ENCODE measurements around the gene SSR1.
A peak's percentile ranks its signal among the peaks of the same experiment; 100 is the strongest.
"Not testable (repeated sequence)": the region's sequence is repeated elsewhere in the genome, so short reads cannot be mapped to it uniquely, and the experiment has no call there.

Gene SSR1

DNA sequence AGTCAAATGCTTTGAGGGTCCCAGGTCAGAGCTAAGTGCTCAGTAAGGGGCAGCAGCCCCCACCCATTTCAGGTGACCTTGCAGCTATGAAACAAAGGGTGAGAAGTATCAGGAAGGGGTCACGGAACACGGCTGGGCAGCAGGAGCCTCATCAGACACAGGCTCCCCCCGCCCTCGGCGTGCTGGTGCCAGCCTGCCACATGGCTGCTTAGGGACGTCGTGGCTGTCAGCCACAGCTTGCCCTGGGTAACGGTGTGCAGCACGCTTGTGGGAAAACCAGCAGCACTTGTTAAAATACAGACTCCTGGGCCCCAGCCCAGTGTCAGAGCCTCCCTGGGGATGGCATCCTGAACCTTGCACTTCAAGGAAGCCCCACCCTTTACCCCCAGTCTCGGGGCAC lies 39.3 kb downstream of the SSR1 start:
- no peak for DNase-seq

DNA sequence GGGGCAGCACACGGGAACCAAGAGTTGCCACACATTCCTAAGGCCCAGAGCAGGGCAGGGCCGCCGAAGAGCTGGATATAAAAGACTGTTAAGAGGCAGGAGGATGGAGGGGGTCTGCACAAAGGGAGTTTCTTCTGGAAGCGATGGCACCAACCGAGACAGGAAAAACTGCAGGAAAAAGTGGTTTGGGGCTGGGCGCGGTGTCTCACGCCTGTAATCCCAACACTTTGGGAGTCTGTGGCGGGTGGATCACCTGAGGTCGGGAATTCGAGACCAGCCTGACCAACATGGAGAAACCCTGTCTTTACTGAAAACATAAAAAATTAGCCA lies 41.8 kb downstream of the SSR1 start:
- no peak for DNase-seq

DNA sequence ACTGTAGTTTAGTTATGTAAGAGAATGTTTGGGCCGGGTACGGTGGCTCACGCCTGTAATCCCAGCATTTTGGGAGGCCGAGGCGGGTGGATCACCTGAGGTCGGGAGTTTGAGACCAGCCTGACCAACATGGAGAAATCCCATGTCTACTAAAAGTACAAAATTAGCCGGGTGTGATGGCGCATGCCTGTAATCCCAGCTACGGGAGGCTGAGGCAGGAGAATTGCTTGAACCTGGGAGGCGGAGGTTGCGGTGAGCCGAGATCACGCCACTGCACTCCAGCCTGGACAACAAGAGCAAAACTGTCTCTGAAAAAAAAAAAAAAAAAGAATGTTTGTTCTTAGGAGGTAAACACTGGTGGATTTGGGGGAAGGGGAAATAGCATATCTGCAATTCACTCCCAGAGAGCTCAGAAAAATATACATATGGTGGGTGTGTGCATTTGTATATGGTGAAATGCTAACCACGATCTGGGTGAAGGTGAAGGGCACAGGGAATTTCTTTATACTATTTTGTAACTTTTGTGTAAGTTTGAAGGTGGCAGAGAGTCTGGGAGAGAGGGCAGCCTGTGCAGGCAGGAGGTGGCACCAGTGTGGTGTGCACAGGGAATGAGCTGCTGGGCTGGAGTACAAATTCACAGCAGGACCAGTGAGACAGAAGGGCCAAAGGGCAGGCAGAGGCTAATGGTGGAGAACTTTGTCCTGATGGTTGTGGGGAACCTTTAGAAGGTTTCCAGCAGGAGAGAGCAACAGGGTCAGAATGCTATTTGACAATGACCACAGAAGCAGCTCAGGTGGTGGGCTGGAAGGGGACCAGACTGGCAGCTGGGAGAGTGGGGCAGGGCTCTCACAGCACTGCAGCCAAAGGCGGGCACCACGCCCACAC lies 42.4 kb downstream of the SSR1 start:
- no peak for DNase-seq

DNA sequence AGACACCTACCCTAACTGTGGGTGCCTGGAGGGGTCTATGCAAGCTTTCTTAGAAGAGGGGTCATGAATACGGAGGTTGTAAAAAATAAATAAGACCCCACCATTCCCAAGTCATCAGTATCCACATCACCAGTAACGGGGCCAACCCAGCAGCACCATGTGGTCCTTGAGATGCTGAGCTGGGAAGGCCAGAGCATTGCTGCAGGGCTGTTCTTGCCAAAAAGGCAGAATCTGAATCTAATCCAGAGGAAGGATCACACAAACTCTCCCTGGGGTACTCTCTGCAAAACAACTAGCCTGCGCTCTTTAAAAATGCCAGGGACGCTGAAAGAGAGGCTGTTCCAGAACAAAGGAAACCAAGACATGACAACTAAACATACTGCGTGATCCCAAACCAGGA lies 43.2 kb downstream of the SSR1 start:
- DNase-seq: no peak

DNA sequence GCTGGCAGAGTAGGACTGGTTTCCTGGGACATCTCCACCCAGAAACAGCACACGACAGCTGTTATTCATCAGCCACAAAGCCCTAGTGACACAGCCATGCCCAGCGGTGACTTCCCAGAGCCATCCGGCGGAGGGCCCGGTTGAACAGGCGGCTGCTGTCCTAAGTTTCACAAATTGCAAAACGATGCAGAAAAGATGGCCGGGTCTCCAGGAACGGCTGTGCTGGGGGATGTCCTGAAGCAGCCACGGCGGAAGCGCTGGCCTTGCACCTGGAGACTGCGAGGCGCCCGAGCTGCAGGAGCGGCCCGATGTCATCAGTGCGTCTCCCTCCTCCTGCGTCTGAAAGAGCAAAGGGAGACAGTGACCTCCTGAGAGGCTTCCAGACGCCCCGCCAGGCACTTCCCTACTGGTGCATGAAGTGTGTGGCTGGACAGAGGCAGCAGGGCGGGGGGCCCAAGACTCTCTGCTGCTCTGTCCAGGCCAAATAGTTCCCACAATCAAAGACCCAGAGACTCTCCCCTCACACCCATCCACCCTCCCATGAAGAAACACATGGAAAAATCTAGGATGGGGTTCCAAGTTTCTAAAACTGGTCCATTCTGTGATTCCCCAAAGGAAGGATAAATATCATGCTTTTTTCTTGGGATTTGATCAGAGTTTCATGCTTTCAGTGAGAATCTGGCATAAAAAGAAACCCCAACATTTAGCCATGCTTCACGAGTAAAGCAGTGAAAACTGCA lies 44.0 kb downstream of the SSR1 start:
- no peak for DNase-seq

DNA sequence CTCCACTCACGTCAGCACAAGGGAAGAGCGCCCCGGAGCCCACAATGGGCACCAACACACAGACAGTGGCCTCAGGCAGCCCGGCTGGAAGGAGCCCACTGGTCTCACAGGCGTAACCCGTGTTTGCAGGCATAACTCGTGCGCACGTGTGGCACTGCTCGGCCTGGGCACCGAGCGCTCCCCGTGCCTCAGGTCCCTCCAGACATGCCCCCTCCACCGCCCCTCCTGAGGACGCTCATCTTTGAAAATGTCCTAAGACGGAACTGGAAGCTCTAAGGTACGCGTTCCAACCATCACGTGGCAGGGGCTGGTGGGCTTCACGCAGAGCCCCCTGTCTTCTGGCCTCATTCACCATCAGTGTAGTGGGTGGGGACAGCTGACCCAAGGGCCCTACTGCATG lies 44.6 kb downstream of the SSR1 start:
- no peak for DNase-seq

DNA sequence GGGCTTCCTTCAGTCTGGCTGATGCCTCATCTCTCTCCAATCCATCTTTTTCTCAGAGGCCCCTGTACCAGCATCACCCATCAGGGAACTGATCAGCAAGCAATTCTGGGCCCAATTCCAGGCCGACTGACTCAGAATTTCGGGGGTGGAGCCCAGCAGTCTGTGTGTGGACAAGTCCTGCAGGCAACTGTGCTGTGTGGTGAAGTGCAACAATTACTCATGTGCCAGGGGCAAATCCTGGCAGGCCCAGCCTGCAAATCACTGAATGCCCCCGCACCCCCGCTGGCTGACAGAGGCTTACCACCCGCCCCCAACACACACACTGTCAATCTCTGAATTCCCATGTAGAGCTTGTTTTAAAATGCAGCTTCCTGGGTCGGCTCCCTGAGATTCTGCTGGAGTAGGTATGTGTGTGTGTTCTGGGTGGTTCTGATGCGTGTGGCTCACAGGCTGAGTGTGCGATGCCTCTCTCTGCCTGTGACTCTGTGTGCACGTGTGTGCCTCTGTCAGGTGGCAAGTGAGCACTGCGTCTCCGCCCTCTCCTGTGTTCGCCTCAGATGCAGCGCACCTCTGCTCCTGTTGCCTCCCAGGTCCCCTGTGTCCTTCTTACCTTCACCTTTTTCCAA lies 45.4 kb downstream of the SSR1 start:
- peak; percentile 85 for DNase-seq

DNA sequence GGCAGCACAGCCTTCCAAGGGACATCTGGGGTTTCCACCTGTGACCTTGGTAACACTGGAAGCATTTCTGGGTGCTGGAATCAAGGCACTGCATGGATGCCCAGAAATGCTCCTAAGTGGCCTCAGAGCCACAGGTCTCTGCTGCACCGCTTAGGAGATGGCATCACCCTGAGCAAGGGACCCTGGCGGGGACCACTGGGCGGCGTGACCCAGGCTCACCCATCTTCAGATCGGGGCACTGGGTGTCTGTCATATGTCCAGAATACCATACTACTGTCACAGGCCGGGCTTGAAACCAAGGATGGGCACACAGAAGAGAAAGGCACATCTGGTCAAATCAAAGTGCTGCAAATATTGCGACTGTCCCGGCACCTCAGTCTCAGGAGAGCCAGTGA lies 45.9 kb downstream of the SSR1 start:
- DNase-seq: no peak

DNA sequence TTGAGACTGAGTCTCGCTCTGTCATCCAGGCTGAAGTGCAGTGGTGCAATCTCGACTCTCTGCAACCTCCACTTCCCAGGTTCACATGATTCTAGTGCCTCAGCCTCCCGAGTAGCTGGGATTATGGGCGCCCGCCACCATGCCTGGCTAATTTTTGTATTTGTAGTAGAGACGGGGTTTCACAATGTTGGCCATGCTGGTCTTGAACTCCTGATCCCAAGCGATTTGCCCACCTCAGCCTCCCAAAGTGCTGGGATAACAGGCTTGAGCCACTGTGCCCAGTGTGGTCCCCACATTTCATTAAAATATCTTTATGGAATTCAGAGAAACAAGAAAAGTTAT lies 47.6 kb downstream of the SSR1 start:
- DNase-seq: not testable (repeated sequence)

DNA sequence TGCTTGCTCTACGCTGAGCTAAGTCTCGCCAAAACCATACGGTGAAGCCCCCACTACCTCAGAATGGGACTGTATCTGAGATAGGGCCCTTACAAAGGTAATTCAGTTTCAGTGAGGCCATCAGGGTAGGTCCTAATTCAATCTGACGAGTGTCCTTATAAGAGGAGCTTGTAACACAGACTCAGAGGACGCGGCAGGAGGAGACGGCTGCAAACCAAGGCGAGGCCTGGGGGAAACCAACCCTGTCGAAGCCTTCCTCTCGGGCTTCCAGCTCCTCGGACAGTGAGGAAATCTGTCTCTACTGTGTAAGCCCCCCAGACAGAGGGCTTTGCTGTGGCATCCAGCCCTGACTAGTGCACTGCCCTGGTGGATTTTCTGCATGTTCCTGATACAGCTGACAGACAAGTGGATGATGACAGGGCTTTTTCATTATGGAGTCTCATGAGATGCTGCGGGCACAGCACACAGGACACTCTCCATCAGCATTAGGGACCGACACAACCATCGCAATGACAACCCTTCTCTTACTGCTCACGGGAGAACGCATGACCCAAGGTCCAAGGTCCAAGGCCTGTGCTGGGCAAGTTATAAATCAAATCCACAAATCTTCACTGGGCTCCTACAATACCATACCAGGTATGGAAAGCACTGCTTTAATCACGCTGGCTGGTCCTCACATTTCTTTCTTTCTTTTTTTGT lies 48.2 kb downstream of the SSR1 start:
- DNase-seq: no peak

DNA sequence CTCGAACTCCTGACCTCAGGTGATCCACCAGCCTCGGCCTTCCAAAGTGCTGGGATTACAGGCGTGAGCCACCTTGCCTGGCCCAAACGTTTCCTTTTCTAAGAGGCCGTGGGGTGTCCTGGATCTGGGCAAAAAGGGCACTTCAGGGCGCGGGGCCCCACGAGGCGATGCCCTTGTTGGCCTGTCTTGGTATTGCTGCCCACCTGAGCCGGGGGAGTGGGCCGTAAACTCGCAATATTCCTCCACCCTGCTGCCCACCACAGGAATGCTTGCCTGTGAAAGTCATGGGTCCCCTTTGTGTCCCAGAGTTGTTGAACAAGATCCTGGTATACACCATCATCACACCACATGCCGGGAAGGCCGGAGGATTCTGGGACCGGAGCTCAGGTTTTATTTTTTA lies 49.0 kb downstream of the SSR1 start:
- no peak for DNase-seq

DNA sequence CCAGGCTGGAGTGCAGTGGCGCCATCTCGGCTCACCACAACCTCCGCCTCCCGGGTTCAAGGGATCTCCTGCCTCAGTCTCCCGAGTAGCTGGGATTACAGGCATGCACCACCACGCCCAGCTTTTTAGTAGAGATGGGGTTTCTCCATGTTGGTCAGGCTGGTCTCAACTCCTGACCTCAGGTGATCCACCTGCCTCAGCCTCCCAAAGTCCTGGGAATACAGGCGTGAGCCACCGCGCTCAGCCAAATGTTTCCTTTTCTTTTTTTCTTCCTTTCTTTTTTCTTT lies 49.5 kb downstream of the SSR1 start:
- DNase-seq: not testable (repeated sequence)

DNA sequence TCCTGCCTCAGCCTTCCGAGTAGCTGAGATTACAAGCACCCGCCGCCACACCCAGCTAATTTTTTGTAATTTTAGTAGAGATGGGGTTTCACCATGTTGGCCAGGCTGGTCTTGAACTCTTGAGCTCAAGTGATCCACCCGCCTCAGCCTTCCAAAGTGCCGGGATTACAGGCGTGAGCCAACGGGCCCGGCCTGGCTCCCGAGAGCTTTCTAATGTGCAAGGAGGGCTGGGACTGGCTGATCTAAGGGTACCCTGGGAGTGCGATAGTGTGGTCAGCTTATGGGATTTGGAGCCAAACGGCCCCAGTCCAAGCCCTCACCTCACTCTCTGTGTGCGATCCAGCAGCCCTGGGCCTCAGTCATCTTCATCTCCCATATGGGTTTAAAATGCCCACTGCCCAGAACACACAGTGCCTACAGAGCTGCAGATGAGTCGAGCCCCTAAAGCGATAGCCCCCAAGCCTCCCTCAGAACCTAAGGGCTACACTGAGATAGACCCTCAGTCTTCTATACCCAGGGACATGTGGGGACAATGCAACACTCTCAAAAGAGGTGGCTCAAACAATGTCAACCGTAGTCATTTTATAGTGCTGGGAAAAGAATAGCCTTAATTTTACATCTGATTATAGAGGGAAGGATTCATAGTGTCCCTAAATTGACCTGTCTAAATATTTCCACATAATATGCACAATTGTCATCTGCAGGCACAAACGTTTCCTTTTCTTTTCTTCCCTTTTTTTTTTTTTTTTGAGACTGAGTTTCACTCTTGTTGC lies 50.1 kb downstream of the SSR1 start:
- no peak for DNase-seq

DNA sequence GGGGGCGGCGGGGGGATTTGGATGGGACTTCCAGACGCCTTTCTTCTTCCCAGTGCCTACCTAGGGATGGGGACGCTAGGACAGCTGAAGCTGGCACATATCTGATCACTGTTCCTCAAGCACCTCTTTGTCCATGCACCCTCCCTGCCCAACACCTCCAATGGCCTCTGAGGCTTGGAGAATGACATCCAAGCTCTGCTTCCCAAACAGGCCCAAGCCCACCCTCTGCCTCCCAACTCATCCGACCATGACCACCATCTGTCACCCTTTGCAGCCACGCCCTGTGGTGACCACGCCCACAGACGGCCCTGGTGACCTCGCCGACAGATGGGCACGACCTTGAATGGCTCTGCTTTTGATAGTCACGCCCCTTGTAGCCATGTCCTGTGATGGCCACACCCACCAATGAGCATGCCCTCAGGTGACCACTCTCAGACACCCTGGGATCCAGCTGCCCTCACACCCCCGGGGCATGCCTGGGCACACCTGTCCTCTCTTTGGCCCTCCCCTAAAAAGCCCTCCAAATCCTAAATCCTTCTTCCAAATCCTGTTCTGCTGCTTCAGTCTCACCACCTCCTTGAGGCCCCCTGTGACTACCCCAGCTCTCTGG lies 51.0 kb downstream of the SSR1 start:
- no peak for DNase-seq

DNA sequence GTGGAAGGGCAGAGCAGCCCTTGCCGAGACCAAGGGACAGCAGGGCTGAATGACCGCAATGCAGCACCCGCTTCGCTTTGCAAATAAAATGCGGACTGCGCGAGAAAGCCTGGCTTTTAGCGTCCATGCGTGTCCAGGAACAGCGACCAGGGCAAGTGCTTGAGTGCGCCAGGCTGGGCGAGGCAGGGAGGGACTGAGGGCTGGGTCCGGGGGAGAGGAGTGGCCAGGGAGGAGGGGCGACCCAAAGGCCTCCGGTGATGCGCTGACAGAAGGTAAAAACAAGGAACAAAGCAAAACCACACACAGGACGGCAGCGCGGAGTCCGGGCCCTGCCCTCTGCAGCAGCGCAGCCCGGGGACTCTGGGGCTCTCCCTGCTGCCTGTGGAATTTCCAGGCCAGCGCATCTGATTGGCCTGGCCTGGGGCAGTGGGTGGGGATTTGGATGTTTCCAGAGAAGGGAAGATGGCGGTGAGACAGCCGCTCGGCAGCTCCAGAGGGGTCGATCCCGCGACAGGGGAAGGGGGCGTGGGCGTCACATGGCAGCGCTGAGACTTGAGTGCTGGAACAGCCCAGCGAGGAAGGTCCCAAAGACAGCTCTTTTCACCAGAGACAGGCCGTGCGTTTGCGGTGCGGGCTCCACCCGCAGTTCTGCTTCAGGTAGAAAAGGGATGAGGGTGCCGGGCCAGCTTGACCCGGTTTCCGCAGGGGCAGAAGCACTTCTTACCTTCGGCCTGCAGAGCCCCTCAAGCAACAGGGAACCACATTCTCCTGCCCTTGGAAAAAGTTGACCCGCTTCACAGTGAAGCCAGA lies 51.8 kb downstream of the SSR1 start:
- DNase-seq: peak; percentile 78

DNA sequence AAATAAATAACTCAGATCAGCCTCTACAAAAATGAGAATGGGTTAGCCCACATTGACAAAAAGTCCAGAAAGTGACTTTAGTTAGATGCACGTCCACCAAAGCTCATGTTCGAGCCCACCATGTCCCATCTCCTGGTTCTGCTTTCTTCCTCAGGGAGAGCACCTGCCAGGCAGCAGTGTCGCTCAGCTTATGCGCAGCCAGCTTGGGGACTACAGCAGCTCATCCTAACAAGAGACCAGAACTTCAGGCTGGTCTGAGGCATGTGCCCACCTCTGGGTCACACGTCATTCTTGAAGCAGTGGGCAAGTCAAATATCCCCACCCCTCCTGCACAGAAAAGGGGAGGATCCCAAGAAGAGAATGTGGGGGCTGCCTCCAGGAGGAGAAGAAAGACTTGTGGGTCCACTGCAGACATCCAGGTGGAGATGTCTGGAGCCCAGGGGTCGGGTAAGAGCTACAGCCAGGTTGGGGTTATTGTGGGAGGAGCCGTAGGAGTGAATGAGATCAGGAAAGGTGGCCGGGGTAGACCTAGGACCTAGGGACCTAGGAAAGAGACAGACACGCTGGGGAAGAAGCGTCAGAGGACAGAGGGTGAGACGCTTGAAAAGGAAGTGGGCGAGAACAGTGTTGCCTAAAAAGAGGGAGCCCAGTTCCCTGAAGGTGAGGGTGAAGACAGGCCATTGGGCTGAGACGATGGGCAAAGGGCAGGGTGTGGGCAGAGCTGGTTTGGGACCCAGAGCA lies 52.5 kb downstream of the SSR1 start:
- DNase-seq: no peak

DNA sequence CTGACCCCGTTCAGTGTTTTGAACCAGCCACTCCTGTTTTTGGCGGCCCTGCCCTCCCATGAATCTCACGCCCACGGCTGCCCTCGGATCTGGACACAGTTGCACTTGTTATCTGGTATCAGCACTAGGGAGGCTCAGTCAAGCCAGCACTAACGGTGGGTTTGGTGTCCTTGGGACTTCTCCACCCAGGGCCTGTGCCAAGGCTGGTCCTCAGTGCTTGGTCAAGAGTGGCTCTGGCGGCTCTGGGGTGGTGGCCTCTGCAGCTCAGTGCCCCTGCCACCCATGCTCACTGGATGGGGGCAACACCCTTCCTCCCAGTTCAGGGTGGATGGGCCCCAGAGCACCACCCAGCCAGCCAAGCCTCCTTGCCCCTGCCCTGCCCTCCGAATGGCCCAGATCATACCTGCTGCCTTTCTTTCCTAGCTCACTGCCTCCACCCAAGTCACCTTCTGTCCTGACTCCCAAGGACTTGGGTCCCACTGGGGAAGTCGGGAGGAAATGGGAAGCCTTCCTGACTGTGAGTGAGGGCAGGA lies 54.7 kb downstream of the SSR1 start:
- DNase-seq: no peak

DNA sequence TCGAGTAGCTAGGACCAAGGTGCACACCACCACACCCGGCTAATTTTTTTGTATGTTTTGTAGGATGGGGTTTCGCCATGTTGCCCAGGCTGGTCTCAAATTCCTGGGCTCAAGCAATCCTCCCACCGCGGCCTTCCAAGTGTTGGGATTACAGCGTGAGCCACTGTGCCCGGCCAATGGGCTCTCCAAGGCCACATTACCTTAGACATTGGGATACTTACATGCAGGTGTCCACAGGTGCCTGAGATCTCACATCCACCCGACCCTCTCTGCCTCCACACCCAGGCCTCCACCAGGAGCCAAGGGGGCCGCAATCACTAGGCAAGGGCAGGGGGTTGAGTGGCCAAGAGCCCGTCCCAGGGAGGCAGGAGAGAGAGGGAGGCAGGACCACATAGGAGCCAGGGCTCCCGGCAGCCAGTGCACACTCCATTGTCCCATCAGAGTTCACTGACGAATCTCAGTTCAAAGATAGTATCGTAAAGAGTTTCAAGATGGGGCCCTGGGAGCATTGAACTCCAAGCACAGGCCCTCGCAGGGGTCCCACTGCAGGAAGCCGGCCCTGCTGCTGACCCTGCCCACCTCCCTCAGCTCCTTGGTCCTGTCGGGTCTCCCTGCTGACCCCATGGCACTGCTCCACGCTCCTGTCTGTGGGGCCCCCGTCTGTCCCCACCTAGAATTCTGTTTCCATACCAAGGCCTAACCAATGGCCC lies 55.3 kb downstream of the SSR1 start:
- no peak for DNase-seq

DNA sequence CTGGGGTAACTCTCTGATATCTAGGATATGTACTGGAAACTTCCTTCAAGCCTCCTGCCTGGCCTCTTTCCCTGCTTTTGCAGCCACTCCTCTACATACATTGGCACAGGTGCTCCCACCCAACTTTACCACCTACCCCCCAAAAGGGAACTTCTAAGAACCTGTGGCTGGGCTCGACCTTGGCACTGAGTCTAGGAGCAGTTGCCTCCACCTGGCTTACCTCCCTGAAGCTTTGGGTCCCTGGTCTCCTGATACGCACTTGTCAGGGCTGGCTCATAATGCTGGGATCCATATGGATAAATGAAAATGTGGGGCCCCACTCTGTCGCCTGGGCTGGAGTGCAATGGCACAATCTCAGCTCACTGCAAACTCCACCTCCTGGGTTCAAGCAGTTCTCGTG lies 56.2 kb downstream of the SSR1 start:
- no peak for DNase-seq

DNA sequence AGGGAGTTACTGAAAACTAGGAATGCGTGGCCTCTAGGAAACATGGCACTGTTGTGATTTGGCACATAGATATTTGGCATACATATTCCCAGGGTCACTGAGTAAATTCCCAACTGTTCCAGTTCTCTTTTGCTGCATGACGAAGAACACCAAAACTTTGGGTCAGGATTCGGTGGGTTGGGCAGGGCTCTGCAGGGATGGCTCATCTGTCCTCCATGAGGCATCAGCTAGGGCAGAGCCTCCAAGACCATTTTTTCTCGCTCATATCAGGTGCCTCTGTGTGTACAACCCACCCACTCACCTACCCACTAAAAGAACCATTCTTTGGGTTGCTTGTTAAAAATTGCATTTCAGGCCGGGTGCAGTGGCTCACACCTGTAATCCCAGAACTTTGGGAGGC lies 57.1 kb downstream of the SSR1 start:
- DNase-seq: no peak

Measured in HCEC 1CT (cell line).